DOHH2 (cell line): ENCODE data around the gene METTL16.

Source experiments
- CTCF ChIP-seq: fragments of 200-600 bp; sonication (generic); IDR thresholded peaks from one replicate; pipeline ENCODE4 v1.5.1; 2014; ENCODE audit warnings: antibody characterized with exemption, mild to moderate bottlenecking, low read depth, low read length; ENCODE audit not compliant: poor library complexity, severe bottlenecking
- EZH2phosphoT487 ChIP-seq: fragments of 200-600 bp; sonication (generic); IDR thresholded peaks from 2 replicates; pipeline ENCODE4 v1.6.1; 2017; ENCODE audit warnings: borderline replicate concordance, mild to moderate bottlenecking, antibody characterized with exemption, low read length, moderate library complexity, mixed read lengths

- no peak for TF ChIP-seq CTCF
- TF ChIP-seq EZH2phosphoT487, result no peak
These were observed 123.0 kb downstream of the METTL16 start for GRCh38 chr17:2388683-2389055.
